ENCODE results near the gene RER1.
A peak's percentile ranks its signal among the peaks of the same experiment; 100 is the strongest.

The RER1 gene

GRCh38 chr1:2391041-2391930, at the start of gene RER1, which contains the start of gene MORN1:
TSS of gene RER1 (plus strand) at chr1:2391841. CDS start at chr1:2395791, 3,950 bp downstream.
TSS of gene MORN1 (minus strand) at chr1:2391554. CDS start at chr1:2391533, 21 bp downstream.
- peak; percentile 93 to 97 for DNase-seq

GRCh38 chr1:2342384-2343022, 49.1 kb upstream of the RER1 start:
- DNase-seq, result no peak

- no peak for DNase-seq
Observed at GRCh38 chr1:2343023-2343935, 48.4 kb upstream of the RER1 start.

- no peak for DNase-seq
Observed at GRCh38 chr1:2344121-2344681, 47.4 kb upstream of the RER1 start.

- no peak for DNase-seq
Observed at GRCh38 chr1:2344744-2345296, 46.8 kb upstream of the RER1 start.

GRCh38 chr1:2345297-2346075, 46.2 kb upstream of the RER1 start:
- no peak for DNase-seq

GRCh38 chr1:2346691-2347408, 44.8 kb upstream of the RER1 start:
- peak in 1 of 2 experiments; percentile 49 for DNase-seq

- DNase-seq, result no peak
Observed at GRCh38 chr1:2347409-2347785, 44.2 kb upstream of the RER1 start.

- no peak for DNase-seq
Observed at GRCh38 chr1:2347896-2348295, 43.7 kb upstream of the RER1 start.

- no peak for DNase-seq
Observed at GRCh38 chr1:2348346-2349325, 43.0 kb upstream of the RER1 start.

GRCh38 chr1:2349806-2350205, 41.8 kb upstream of the RER1 start:
- DNase-seq, result no peak

GRCh38 chr1:2350501-2350900, 41.1 kb upstream of the RER1 start:
- DNase-seq, result no peak

- DNase-seq, result no peak
Observed at GRCh38 chr1:2350911-2351655, 40.6 kb upstream of the RER1 start.

- no peak for DNase-seq
Observed at GRCh38 chr1:2351723-2352122, 39.9 kb upstream of the RER1 start.

- DNase-seq, result no peak
Observed at GRCh38 chr1:2352341-2352896, 39.2 kb upstream of the RER1 start.

- no peak for DNase-seq
Observed at GRCh38 chr1:2352897-2353550, 38.6 kb upstream of the RER1 start.

- no peak for DNase-seq
Observed at GRCh38 chr1:2353551-2354438, 37.8 kb upstream of the RER1 start.
